ENCODE data around the gene APC. TPM values are rescaled to one million over a fixed set of nuclear protein-coding genes. Genes with fewer than 3 reads are reported as not detected.

Gene APC
- total and polyA plus RNA-seq, 12 donors: 2.5 to 78.8 (median 37.1) TPM

DNA sequence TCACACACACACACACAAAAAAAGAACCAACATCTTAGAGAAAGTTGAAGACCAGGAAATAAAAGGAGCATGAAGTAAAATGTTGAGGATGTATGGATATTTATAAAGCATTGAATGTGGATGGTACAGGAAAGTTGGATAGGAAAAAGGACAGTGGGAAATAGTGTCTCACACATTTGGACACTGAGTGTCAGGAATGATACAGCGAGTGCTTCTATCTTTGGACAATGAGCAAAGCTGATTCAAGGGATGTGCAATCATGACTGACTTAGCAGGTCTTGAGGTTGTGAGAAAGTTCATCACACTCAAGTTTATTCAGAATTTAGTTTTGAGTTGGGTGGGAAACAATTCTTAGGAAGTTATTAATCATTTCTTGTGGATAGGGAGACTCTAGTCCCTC lies 73.3 kb downstream of the APC start:
- Histone ChIP-seq H3K36me3 (replicated peaks in 1 of 2) (peaks cover 0 to 9% of the 10 kb centered on the region in 2 donors), H3K9me3 (replicated peaks in 1 of 3) (no peaks in the 10 kb centered on the region), H3K4me3 (no peak overlapping the region), H3K4me1 (replicated peaks in 1 of 2) (no peaks in the 10 kb centered on the region), H3K27ac (no peak overlapping the region), H3K27me3 (no peaks in the 10 kb centered on the region)
- intact Hi-C loops (cut with DNase I): no loop called here
- DNase-seq: no peak
- WGBS, 4 donors: 96 to 100% (median 99%) methylated on average over 1 of the region's 1 CpG
- TF ChIP-seq POLR2A (IDR thresholded peaks at IDR 0.05): no peak
- TF ChIP-seq, protein P1, sequence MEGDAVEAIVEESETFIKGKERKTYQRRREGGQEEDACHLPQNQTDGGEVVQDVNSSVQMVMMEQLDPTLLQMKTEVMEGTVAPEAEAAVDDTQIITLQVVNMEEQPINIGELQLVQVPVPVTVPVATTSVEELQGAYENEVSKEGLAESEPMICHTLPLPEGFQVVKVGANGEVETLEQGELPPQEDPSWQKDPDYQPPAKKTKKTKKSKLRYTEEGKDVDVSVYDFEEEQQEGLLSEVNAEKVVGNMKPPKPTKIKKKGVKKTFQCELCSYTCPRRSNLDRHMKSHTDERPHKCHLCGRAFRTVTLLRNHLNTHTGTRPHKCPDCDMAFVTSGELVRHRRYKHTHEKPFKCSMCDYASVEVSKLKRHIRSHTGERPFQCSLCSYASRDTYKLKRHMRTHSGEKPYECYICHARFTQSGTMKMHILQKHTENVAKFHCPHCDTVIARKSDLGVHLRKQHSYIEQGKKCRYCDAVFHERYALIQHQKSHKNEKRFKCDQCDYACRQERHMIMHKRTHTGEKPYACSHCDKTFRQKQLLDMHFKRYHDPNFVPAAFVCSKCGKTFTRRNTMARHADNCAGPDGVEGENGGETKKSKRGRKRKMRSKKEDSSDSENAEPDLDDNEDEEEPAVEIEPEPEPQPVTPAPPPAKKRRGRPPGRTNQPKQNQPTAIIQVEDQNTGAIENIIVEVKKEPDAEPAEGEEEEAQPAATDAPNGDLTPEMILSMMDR (IDR thresholded peaks at IDR 0.05): no peak

DNA sequence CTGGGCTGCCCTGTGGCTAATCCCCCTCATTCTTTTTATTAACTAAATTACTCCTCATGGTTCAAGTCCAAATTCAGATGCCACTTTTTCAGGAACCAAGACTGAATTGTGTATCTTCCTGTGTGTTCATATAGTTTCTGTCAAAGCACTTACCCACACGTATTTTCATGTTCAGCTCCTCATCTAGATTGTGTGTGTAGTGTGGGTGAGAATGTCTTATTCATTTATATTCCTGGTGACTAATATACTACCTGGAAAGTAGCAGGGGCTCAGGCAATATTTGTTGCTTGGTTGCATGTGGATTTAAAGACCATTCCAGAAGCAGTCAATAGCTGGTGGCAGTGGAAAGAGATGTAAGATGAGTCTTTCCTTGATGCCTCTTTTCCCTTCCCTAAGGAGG lies 74.9 kb downstream of the APC start:
- H3K27me3 ChIP-seq: no peaks in the 10 kb centered on the region
- intact Hi-C loops (cut with DNase I): no loop called here
- DNase-seq: no peak
- WGBS, 4 donors: 88 to 94% (median 92%) methylated on average over 1 of the region's 1 CpG
- no peak overlapping the region for H3K27ac ChIP-seq
- no peaks in the 10 kb centered on the region for H3K9me3 ChIP-seq (replicated peaks in 1 of 3)
- H3K36me3 ChIP-seq (replicated peaks in 1 of 2): peaks cover 0 to 13% of the 10 kb centered on the region in 2 donors
- no peak overlapping the region for H3K4me3 ChIP-seq
- TF ChIP-seq, protein P1 (IDR thresholded peaks at IDR 0.05): no peak
- TF ChIP-seq POLR2A (IDR thresholded peaks at IDR 0.05): no peak
- H3K4me1 ChIP-seq (replicated peaks in 1 of 2): no peaks in the 10 kb centered on the region

DNA sequence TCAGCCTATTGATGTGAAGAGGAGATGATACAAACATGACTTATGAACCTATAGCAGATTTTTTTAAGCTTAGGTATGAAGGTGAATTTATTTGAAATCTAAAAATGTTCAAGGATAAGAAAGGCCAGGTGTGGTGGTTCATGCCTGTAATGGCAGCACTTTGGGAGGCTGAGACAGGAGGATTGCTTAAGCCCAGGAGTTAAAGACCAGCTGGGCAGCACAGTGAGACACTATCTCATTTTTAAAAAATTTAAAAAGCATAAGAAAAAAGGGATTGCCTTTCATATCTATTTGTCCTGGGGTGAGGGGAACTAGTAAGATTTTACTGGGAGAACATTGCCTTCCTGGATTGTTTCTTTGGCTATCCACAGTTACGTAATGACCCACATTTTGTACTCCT lies 82.6 kb downstream of the APC start:
- no peak overlapping the region for H3K27ac ChIP-seq
- no peak overlapping the region for H3K4me3 ChIP-seq
- intact Hi-C loops (cut with DNase I): no loop called here
- H3K4me1 ChIP-seq (replicated peaks in 1 of 2): no peaks in the 10 kb centered on the region
- no peaks in the 10 kb centered on the region for H3K9me3 ChIP-seq (replicated peaks in 1 of 3)
- peaks cover 0 to 34% of the 10 kb centered on the region in 2 donors for H3K36me3 ChIP-seq (replicated peaks in 1 of 2)
- whole genome bisulfite sequencing, 4 donors: 94 to 100% (median 100%) methylated on average over 1 of the region's 1 CpG
- TF ChIP-seq, protein P1 (IDR thresholded peaks at IDR 0.05): no peak
- TF ChIP-seq POLR2A (IDR thresholded peaks at IDR 0.05): no peak
- no peak for DNase-seq
- no peaks in the 10 kb centered on the region for H3K27me3 ChIP-seq

DNA sequence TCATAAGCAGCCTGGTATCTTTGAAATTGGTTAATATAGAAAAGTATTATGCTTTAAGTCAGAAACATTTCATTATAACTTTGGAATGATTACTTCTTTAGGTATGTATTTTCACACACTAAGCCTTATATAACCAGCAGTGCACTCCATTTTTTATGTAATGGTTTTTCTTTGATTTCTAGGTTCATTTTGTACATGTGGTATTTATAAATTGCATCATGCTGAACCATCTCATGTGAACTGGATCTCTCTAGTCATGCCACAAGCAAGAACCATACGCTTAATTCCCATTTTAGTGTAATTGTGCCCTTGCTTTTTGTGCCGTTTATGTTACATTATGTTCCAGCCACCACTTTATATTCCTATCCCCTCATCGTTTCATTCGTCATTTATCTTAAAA lies 84.8 kb downstream of the APC start:
- intact Hi-C loops (cut with DNase I): no loop called here
- peaks cover 0 to 23% of the 10 kb centered on the region in 2 donors for H3K36me3 ChIP-seq (replicated peaks in 1 of 2)

More for the DNA sequence above, 84.8 kb downstream of the APC start:
- no peak overlapping the region for H3K27ac ChIP-seq
- WGBS, 4 donors: 70 to 97% (median 72%) methylated on average over 4 of the region's 4 CpGs
- no peak overlapping the region for H3K4me3 ChIP-seq
- H3K9me3 ChIP-seq (replicated peaks in 1 of 3): no peaks in the 10 kb centered on the region
- DNase-seq: no peak
- H3K27me3 ChIP-seq: no peaks in the 10 kb centered on the region
- H3K4me1 ChIP-seq (replicated peaks in 1 of 2): no peaks in the 10 kb centered on the region
- TF ChIP-seq, protein P1 (IDR thresholded peaks at IDR 0.05): no peak
- no peak for TF ChIP-seq POLR2A (IDR thresholded peaks at IDR 0.05)
